GM18499 (cell line): ENCODE data around the gene GRIN3B.

Source experiments
- ATAC-seq: cut with Tn5 transposase; IDR thresholded peaks from one replicate; pipeline ENCODE4 v1.9.1; 2021; ENCODE audit warnings: moderate number of reproducible peaks; ENCODE audit not compliant: insufficient read depth, unreplicated experiment

The GRIN3B gene

GRCh38 chr19:990119-990571, 10.1 kb upstream of the GRIN3B start:
- ATAC-seq = no peak

- no peak for ATAC-seq
Observed at GRCh38 chr19:990746-991145, 9.5 kb upstream of the GRIN3B start.

GRCh38 chr19:991174-991931, 8.9 kb upstream of the GRIN3B start:
- ATAC-seq = no peak

GRCh38 chr19:991932-992669, 8.1 kb upstream of the GRIN3B start:
- no peak for ATAC-seq

- no peak for ATAC-seq
Observed at GRCh38 chr19:992670-993055, 7.6 kb upstream of the GRIN3B start.

GRCh38 chr19:993361-993830, 6.8 kb upstream of the GRIN3B start:
- ATAC-seq = no peak

GRCh38 chr19:993831-994393, 6.3 kb upstream of the GRIN3B start:
- no peak for ATAC-seq

- no peak for ATAC-seq
Observed at GRCh38 chr19:994516-994915, 5.7 kb upstream of the GRIN3B start.

GRCh38 chr19:995051-995827, 5.0 kb upstream of the GRIN3B start:
- no peak for ATAC-seq

- ATAC-seq = no peak
Observed at GRCh38 chr19:996051-996838, 4.0 kb upstream of the GRIN3B start.

- ATAC-seq = no peak
Observed at GRCh38 chr19:998064-998463, 2.2 kb upstream of the GRIN3B start.

GRCh38 chr19:999379-999719, 870 bp upstream of the GRIN3B start:
- ATAC-seq = no peak

GRCh38 chr19:1000591-1001537, 645 bp downstream of the GRIN3B start:
- no peak for ATAC-seq

- no peak for ATAC-seq
Observed at GRCh38 chr19:1001538-1002166, 1.4 kb downstream of the GRIN3B start.

- ATAC-seq = no peak
Observed at GRCh38 chr19:1002600-1002999, 2.4 kb downstream of the GRIN3B start.

- no peak for ATAC-seq
Observed at GRCh38 chr19:1003283-1003682, 3.1 kb downstream of the GRIN3B start.

- no peak for ATAC-seq
Observed at GRCh38 chr19:1004204-1004802, 4.1 kb downstream of the GRIN3B start.
